ENCODE results near the gene CCDC124. TPM values are rescaled to one million over a fixed set of nuclear protein-coding genes. Genes with fewer than 3 reads are reported as not detected.

CCDC124 gene
- total RNA-seq, 1 experiment from 2014 or later, result 165 TPM

DNA sequence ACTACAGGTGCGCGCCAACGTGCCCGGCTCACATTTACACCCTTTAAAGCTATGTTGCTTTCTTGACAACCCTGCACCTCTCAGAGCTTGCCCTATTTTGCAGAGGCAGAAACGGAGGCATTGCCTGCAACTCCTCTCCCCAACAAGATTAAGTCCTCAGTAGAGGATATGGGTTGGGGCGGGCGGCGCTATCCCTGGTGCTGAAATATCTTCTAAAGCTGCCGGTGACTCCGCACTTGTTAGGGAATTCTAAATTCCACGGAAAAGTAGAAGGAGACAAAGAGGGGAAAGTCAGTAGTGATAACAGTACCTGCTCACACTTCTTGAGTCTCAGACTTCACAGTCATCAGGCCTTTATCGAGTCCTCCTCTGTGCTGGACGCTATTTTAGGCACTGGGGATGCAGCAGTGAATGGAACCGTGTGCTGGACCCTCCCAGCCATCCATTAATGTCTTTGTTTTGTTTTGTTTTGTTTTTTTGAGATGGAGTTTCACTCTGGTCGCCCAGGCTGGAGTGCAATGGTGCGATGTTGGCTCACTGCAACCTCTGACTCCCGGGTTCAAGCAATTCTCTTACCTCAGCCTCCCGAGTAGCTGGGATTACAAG, 43.1 kb upstream of the CCDC124 start:
- BruUV-seq (replicated peaks), result no TSS peak
- no peak overlapping the region for H3K27ac ChIP-seq (ENCODE audit: low read length)
- no peaks in the 10 kb centered on the region for H3F3A ChIP-seq (ENCODE audit: low read length, unreplicated experiment)
- no peak overlapping the region for H3K4me3 ChIP-seq (ENCODE audit: low read length)
- intact Hi-C loops (cut with micrococcal nuclease), result no loop called here
- peak; percentile 67 for ATAC-seq
- no peak for TF ChIP-seq EZH2phosphoT487 (IDR thresholded peaks at IDR 0.05; ENCODE audit: borderline replicate concordance, low read length)
- no peak for TF ChIP-seq EZH2 (IDR thresholded peaks at IDR 0.05; ENCODE audit: low read length, unreplicated experiment)
- TF ChIP-seq CTCF (conservative IDR thresholded peaks at IDR 0.05; ENCODE audit: low read depth, low read length), result no peak
- H3K4me1 ChIP-seq (ENCODE audit: insufficient read depth, low read length), result no peaks in the 10 kb centered on the region
- H3K9me2 ChIP-seq (replicated peaks; ENCODE audit: low read length), result no peaks in the 10 kb centered on the region
- peak; percentile 67 for DNase-seq
- H3K9me3 ChIP-seq (ENCODE audit: low read length), result no peaks in the 10 kb centered on the region
- no peaks in the 10 kb centered on the region for H3K79me2 ChIP-seq (ENCODE audit: low read length)
- no peak overlapping the region for H2AFZ ChIP-seq (ENCODE audit: low read length)
- no peak overlapping the region for H3K9ac ChIP-seq (ENCODE audit: low read length)
- no peaks in the 10 kb centered on the region for H3K36me3 ChIP-seq (ENCODE audit: low read depth, low read length)
- no peaks in the 10 kb centered on the region for H4K20me1 ChIP-seq (ENCODE audit: low read length)
- POLR2A ChIA-PET (ENCODE audit: unreplicated experiment), result interaction anchor here (0.7 kb wide), 1 partner anchor 635 kb away, joined by 3 read pairs; no protein-coding TSS in a partner anchor
- H3K4me2 ChIP-seq (ENCODE audit: low read length), result no peak overlapping the region
- no peaks in the 10 kb centered on the region for H3K27me3 ChIP-seq (ENCODE audit: low read length)
- CTCF ChIA-PET, result no interaction called here

DNA sequence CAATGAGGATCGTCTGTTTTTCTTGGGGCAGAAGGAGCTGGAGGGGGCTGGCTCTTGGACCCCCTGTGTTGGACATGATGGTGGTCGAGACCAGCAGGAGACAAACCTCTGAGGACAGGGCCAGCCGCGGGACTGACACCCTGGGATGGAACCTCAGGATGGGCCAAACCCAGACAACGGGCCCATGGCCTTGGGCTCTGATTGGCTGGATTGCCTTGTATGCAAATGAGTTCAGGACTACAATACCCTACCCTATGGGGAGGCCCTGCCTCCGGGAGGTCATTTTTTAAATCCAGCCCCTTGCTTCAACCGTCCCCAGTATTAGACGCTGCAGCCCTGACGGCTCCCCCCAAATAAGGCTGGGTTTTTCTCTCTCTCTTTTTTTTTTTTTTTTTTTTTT, 39.0 kb upstream of the CCDC124 start:
- DNase-seq (no peak), ATAC-seq (no peak)
- Histone ChIP-seq H3K9me3 (ENCODE audit: low read length) (no peaks in the 10 kb centered on the region), H3K79me2 (ENCODE audit: low read length) (no peaks in the 10 kb centered on the region), H3K27ac (ENCODE audit: low read length) (no peak overlapping the region), H3K27me3 (ENCODE audit: low read length) (peaks cover 4% of the 10 kb centered on the region; the same call in 1 of the 2 replicates), H3K9me2 (replicated peaks; ENCODE audit: low read length) (no peaks in the 10 kb centered on the region), H3K4me2 (ENCODE audit: low read length) (no peak overlapping the region), H3K4me3 (ENCODE audit: low read length) (no peak overlapping the region), H3K9ac (ENCODE audit: low read length) (no peak overlapping the region), H3K36me3 (ENCODE audit: low read depth, low read length) (no peaks in the 10 kb centered on the region), H2AFZ (ENCODE audit: low read length) (no peak overlapping the region), H4K20me1 (ENCODE audit: low read length) (no peaks in the 10 kb centered on the region), H3K4me1 (ENCODE audit: insufficient read depth, low read length) (no peaks in the 10 kb centered on the region), H3F3A (ENCODE audit: low read length, unreplicated experiment) (no peaks in the 10 kb centered on the region)
- POLR2A ChIA-PET (ENCODE audit: unreplicated experiment), result no interaction called here
- no peak for TF ChIP-seq EZH2 (IDR thresholded peaks at IDR 0.05; ENCODE audit: low read length, unreplicated experiment)
- TF ChIP-seq EZH2phosphoT487 (IDR thresholded peaks at IDR 0.05; ENCODE audit: borderline replicate concordance, low read length), result no peak
- no peak for TF ChIP-seq CTCF (conservative IDR thresholded peaks at IDR 0.05; ENCODE audit: low read depth, low read length)
- CTCF ChIA-PET, result no interaction called here
- intact Hi-C loops (cut with micrococcal nuclease), result no loop called here
- BruUV-seq (replicated peaks), result no TSS peak

GRCh38 chr19:17902701-17903100, 30.1 kb upstream of the CCDC124 start:
- no peaks in the 10 kb centered on the region for H3K9me2 ChIP-seq (replicated peaks; ENCODE audit: low read length)
- ATAC-seq, result no peak
- no peak overlapping the region for H3K4me3 ChIP-seq (ENCODE audit: low read length)
- no peak overlapping the region for H3K4me2 ChIP-seq (ENCODE audit: low read length)
- BruUV-seq (replicated peaks), result no TSS peak
- no peaks in the 10 kb centered on the region for H3K36me3 ChIP-seq (ENCODE audit: low read depth, low read length)
- H3K4me1 ChIP-seq (ENCODE audit: insufficient read depth, low read length), result no peaks in the 10 kb centered on the region
- no peak for TF ChIP-seq CTCF (conservative IDR thresholded peaks at IDR 0.05; ENCODE audit: low read depth, low read length)
- TF ChIP-seq EZH2phosphoT487 (IDR thresholded peaks at IDR 0.05; ENCODE audit: borderline replicate concordance, low read length), result no peak
- TF ChIP-seq EZH2 (IDR thresholded peaks at IDR 0.05; ENCODE audit: low read length, unreplicated experiment), result no peak
- no peak overlapping the region for H3K27ac ChIP-seq (ENCODE audit: low read length)
- no peaks in the 10 kb centered on the region for H3F3A ChIP-seq (ENCODE audit: low read length, unreplicated experiment)
- peaks cover 24% of the 10 kb centered on the region for H3K27me3 ChIP-seq (ENCODE audit: low read length)
- no peaks in the 10 kb centered on the region for H4K20me1 ChIP-seq (ENCODE audit: low read length)
- ChIA-PET CTCF (no interaction called here), POLR2A (ENCODE audit: unreplicated experiment) (no interaction called here)
- H3K9me3 ChIP-seq (ENCODE audit: low read length), result no peaks in the 10 kb centered on the region
- no peak overlapping the region for H2AFZ ChIP-seq (ENCODE audit: low read length)
- DNase-seq, result no peak
- intact Hi-C loops (cut with micrococcal nuclease), result no loop called here
- no peaks in the 10 kb centered on the region for H3K79me2 ChIP-seq (ENCODE audit: low read length)
- no peak overlapping the region for H3K9ac ChIP-seq (ENCODE audit: low read length)

Measured in PC-3 (cell line).